Right lobe of liver (tissue), 6 donors: Measurements from ENCODE around the gene ULK4. TPM values are rescaled to one million over a fixed set of nuclear protein-coding genes. Genes with fewer than 3 reads are reported as not detected.
A peak's percentile ranks its signal among the peaks of the same experiment; 100 is the strongest.
"Not testable (repeated sequence)": the region's sequence is repeated elsewhere in the genome, so short reads cannot be mapped to it uniquely, and the experiment has no call there.

Source experiments
- ATAC-seq, 4 donors: fragments of 200-7000 bp; cut with Tn5 transposase; one replicate each; pipeline ENCODE4 v1.9.1; 2020; ENCODE audit warnings: mild to moderate bottlenecking in 4 of 4, moderate library complexity in 4 of 4
- DNase-seq, 3 donors: peaks; one replicate each; pipeline ENCODE4 v3.0.0-alpha.2; 2020
- H3K27ac ChIP-seq, 3 donors: fragments of 200-600 bp; one replicate each; pipeline ENCODE4 v1.8.0; 2022
- H3K27me3 ChIP-seq, 2 donors: fragments of 200-600 bp; one replicate each; pipeline ENCODE4 v1.8.0; 2022
- H3K36me3 ChIP-seq, 4 donors: fragments of 200-600 bp; sonication (generic) in 1 of 4; one replicate each; pipeline versions ENCODE4 v1.5.1 to v1.8.0; 2017 to 2022; ENCODE audit warnings: control low read depth in 1 of 4
- H3K4me1 ChIP-seq, 4 donors: fragments of 200-600 bp; sonication (generic) in 1 of 4; one replicate each; pipeline versions ENCODE4 v1.5.1 to v1.8.0; 2017 to 2022; ENCODE audit warnings: control low read depth in 1 of 4
- H3K4me3 ChIP-seq, 3 donors: fragments of 200-600 bp; one replicate each; pipeline ENCODE4 v1.8.0; 2022
- H3K9me3 ChIP-seq, 4 donors: fragments of 200-600 bp; sonication (generic) in 1 of 4; one replicate each; pipeline versions ENCODE4 v1.5.1 to v1.8.0; 2017 to 2022; ENCODE audit warnings: control low read depth in 1 of 4
- POLR2A ChIP-seq: fragments of 450-650 bp; IDR thresholded peaks from one replicate; pipeline ENCODE4 v1.6.1; 2017; ENCODE audit warnings: antibody characterized with exemption, mild to moderate bottlenecking
- WGBS: methylation state at CpG from one replicate; pipeline ENCODE4 v1.1.6; 2018; ENCODE audit warnings: low coverage, low lambda C conversion rate; ENCODE audit not compliant: insufficient coverage; ENCODE audit errors: missing lambda C conversion rate; 5-methylcytosine and 5-hydroxymethylcytosine counted together
- intact Hi-C, 2 donors: fragments of 100-400 bp; cut with DNase I; formaldehyde crosslinking; loops; one replicate each; pipeline versions ENCODE4 v1.11.2 to v1.14.1; 2022
- total RNA-seq, 6 experiments: library from RNA; depleted of rRNA in 2 of 6; stranded (reverse); fragments of >200 nt in 2 of 6; fragmentation: NEBNext Ultra II Directional in 3 of 6; extraction: Animal tissue kit (Norgen Biotek cat#: 25700) in 3 of 6; gene quantifications; one replicate each; pipeline versions ENCODE4 v1.1.0 to v1.2.4, GENCODE V29; 2016 to 2023
- TF ChIP-seq, protein P1 (sequence below), 4 donors: fragments of 200-600 bp in 3 of 4; fragments of 450-650 bp in 1 of 4; IDR thresholded peaks; one replicate each; pipeline versions ENCODE4 v1.5.1 to v1.8.0; 2016 to 2022; ENCODE audit warnings: antibody characterized with exemption in 4 of 4, mild to moderate bottlenecking in 2 of 4
- donor health status: DM: no; HTN: yes; CAD: no.
- donor health status: DM: no; HTN: no; CAD: no.
- donor health status: DM: no; HTN: no; CAD: no.
- donor health status: DM: no; HTN: yes; CAD: no.
- donor health status: DM: no; HTN: yes; CAD: no.

ULK4 gene
- total RNA-seq, 6 experiments from 2014 or later, result 2.8 to 5.6 (median 4.9) TPM

DNA sequence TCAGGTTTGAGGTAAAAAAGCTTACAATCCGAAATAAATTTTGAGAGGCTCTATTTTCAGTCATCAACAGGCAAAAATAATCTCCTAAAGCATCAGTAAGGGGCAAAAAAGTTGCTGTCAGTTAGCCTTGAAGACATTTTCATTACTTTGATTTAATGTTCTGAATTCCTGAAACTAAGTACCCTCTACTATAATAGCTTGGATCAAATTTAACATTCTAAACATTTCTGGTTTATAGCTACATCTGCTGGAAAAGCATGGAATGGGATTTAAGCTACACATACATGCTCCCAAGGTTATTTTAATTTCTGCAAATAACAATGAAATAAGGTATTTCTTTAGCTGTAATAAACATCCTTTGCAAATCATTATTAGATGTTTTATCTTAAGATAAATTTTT, 245.4 kb downstream of the ULK4 start:
- intact Hi-C loops, result no loop called here
- DNase-seq (no peak), ATAC-seq (peak; percentile 45 to 81 (median 70))
- WGBS, result 79% methylated on average over 1 of the region's 1 CpG
- Histone ChIP-seq H3K4me1 (peaks cover 0 to 5% (median 0%) of the 10 kb centered on the region in 4 donors), H3K27ac (no peak overlapping the region), H3K27me3 (no peaks in the 10 kb centered on the region), H3K9me3 (no peaks in the 10 kb centered on the region), H3K36me3 (no peaks in the 10 kb centered on the region), H3K4me3 (no peak overlapping the region)
- TF ChIP-seq, protein P1, sequence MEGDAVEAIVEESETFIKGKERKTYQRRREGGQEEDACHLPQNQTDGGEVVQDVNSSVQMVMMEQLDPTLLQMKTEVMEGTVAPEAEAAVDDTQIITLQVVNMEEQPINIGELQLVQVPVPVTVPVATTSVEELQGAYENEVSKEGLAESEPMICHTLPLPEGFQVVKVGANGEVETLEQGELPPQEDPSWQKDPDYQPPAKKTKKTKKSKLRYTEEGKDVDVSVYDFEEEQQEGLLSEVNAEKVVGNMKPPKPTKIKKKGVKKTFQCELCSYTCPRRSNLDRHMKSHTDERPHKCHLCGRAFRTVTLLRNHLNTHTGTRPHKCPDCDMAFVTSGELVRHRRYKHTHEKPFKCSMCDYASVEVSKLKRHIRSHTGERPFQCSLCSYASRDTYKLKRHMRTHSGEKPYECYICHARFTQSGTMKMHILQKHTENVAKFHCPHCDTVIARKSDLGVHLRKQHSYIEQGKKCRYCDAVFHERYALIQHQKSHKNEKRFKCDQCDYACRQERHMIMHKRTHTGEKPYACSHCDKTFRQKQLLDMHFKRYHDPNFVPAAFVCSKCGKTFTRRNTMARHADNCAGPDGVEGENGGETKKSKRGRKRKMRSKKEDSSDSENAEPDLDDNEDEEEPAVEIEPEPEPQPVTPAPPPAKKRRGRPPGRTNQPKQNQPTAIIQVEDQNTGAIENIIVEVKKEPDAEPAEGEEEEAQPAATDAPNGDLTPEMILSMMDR (IDR thresholded peaks at IDR 0.05), result peak; percentile 54 to 70 (median 58)
- no peak for TF ChIP-seq POLR2A

DNA sequence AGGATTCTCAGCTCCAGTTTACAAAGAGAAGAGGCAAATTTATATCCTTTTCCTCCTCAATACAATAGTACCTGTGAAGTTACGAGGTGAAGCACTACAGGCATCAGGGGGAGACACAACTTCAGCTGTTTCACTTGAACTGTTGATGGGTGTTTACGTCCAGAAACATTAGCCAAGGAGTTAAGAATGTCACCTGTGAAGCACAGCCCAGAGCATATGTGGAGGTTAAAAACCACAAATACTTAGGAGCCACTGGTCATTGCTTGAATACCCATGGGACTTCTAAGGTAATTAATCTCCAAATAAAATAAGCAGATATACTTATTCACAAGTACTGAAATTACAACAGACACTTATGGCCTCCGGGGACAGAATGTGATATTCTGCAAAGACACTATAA, 246.5 kb downstream of the ULK4 start:
- no peak for ATAC-seq
- Histone ChIP-seq H3K4me3 (no peak overlapping the region), H3K27me3 (no peaks in the 10 kb centered on the region), H3K36me3 (no peaks in the 10 kb centered on the region), H3K9me3 (no peaks in the 10 kb centered on the region), H3K27ac (no peak overlapping the region), H3K4me1 (peaks cover 0 to 5% (median 0%) of the 10 kb centered on the region in 4 donors)
- TF ChIP-seq, protein P1 (IDR thresholded peaks at IDR 0.05), result no peak
- no peak for TF ChIP-seq POLR2A
- intact Hi-C loops, result no loop called here
- DNase-seq, result no peak
- 96% methylated on average over 3 of the region's 3 CpGs for WGBS

DNA sequence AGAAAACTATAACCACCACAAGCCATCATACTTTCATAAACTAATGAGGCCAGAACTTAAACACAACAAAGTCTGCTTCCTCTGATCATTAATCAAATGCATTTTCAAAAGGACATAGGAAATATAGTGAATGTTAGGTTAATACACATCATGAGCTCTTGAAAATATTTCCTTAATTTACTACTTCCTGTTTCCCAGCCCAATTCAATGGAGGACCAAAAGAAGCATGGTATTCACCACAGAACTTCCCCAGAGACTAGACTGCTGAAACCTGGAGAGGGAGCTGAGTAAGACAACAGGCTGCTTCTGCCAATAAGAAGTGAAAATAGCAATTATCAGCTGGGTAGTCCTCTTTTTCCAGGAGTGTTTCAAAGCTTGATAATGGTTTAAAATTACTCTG, 250.3 kb downstream of the ULK4 start:
- ATAC-seq (no peak), DNase-seq (no peak)
- no peaks in the 10 kb centered on the region for H3K9me3 ChIP-seq
- intact Hi-C loops, result no loop called here
- no peaks in the 10 kb centered on the region for H3K36me3 ChIP-seq
- H3K27me3 ChIP-seq, result no peaks in the 10 kb centered on the region
- no peak overlapping the region for H3K27ac ChIP-seq
- no peak for TF ChIP-seq POLR2A
- TF ChIP-seq, protein P1 (IDR thresholded peaks at IDR 0.05), result no peak
- H3K4me3 ChIP-seq, result no peak overlapping the region
- peaks cover 0 to 5% (median 0%) of the 10 kb centered on the region in 4 donors for H3K4me1 ChIP-seq

DNA sequence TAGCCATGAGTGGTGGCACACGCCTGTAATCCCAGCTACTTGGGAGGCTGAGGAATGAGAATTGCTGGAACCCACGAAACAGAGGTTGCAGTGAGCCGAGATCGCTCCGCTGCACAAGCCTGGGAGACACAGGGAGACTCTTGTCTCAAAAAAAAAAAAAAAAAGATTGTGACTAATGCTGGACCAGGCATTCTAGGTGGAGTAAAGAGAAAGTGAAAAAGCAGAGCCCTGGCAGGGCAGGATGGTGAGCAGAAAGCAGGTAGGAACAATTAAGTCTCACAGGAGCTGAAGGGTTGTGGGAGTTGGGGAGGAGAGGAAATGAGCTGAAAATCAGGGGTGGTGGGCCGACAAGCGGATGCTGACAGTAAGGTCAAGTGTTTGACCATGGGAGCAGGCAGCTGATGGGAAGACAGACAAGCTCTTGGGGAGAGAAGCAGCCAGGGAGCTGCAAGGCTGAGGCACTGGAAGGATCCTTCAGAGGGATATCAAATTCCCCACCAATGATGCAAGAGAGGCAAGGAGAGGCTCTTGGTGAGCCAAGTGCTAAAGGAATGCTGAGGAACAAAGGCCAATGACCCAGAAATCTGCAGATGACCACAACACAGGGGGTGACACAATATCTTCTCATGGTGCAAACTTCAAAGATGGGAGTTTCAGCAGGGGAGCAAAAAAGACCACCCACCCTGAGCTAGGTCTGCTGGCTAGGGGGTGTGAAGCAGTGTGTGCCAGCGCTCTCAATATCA, 251.1 kb downstream of the ULK4 start:
- no peak for ATAC-seq

DNA sequence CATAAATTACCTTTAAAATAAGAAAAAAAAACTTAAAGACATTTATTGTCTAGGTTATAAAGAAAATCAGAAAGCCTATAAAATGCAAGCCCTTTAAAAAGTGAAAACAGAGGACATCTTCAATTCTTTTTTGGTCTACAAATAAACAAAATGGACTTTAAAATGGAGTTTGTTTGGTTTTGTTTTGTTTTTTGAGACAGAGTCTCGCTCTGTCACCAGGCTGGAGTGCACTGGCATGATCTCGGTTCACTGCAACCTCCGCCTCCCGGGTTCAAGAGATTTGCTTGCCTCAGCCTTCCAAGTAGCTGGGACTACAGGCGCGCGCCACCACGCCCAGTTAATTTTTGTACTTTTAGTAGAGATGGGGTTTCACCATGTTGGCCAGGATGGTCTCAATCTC, 252.7 kb downstream of the ULK4 start:
- 92% methylated on average over 7 of the region's 8 CpGs for whole genome bisulfite sequencing
- H3K4me1 ChIP-seq, H3K27me3 ChIP-seq, ATAC-seq, H3K9me3 ChIP-seq, H3K36me3 ChIP-seq, DNase-seq, intact Hi-C loops, H3K4me3 ChIP-seq, H3K27ac ChIP-seq: not testable (repeated sequence)

More for the DNA sequence above, 251.1 kb downstream of the ULK4 start:
- H3K4me1 ChIP-seq, result peaks cover 0 to 5% (median 0%) of the 10 kb centered on the region in 4 donors
- WGBS, result 96% methylated on average over 7 of the region's 8 CpGs
- no peak for TF ChIP-seq POLR2A
- TF ChIP-seq, protein P1 (IDR thresholded peaks at IDR 0.05), result no peak
- no peak overlapping the region for H3K4me3 ChIP-seq
- no peak for DNase-seq
- H3K27ac ChIP-seq, result no peak overlapping the region
- intact Hi-C loops, result no loop called here
- no peaks in the 10 kb centered on the region for H3K27me3 ChIP-seq
- no peaks in the 10 kb centered on the region for H3K36me3 ChIP-seq
- no peaks in the 10 kb centered on the region for H3K9me3 ChIP-seq
